OCI-LY1 (cell line): ENCODE results near the gene ALG8.

Source experiments
- H2AFZ ChIP-seq: fragments of 200-600 bp; sonication (generic), shearing (Covaris generic); 2 replicates; pipeline ENCODE4 v1.6.0; 2014; ENCODE audit warnings: antibody characterized with exemption, mild to moderate bottlenecking, low read length
- H3F3A ChIP-seq: fragments of 200-600 bp; sonication (generic), shearing (Covaris generic); 2 replicates; pipeline ENCODE4 v1.6.0; 2014; ENCODE audit warnings: mild to moderate bottlenecking, antibody characterized with exemption, low read length, moderate library complexity; ENCODE audit not compliant: insufficient read depth
- H3K27ac ChIP-seq: fragments of 200-600 bp; sonication (generic); 2 replicates; pipeline ENCODE4 v1.5.1; 2014; ENCODE audit warnings: low read length, mixed run types, mild to moderate bottlenecking, low read depth; ENCODE audit not compliant: poor library complexity, severe bottlenecking
- H3K27me3 ChIP-seq: fragments of 200-600 bp; sonication (generic); 2 replicates; pipeline ENCODE4 v1.6.0; 2014; ENCODE audit warnings: antibody characterized with exemption, mild to moderate bottlenecking, low read length, moderate library complexity; ENCODE audit not compliant: insufficient read depth
- H3K36me3 ChIP-seq: fragments of 200-600 bp; sonication (generic); 2 replicates; pipeline ENCODE4 v1.6.1; 2014; ENCODE audit warnings: mild to moderate bottlenecking, antibody characterized with exemption, low read length, moderate library complexity, mixed read lengths; ENCODE audit not compliant: insufficient read depth
- H3K4me1 ChIP-seq: fragments of 200-600 bp; sonication (generic); 2 replicates; pipeline ENCODE4 v1.5.1; 2014; ENCODE audit warnings: mild to moderate bottlenecking, low read length, moderate library complexity; ENCODE audit not compliant: insufficient read depth, severe bottlenecking
- H3K4me2 ChIP-seq: fragments of 200-600 bp; sonication (generic), shearing (Covaris generic); 2 replicates; pipeline ENCODE4 v1.6.1; 2014; ENCODE audit warnings: low read length
- H3K4me3 ChIP-seq: fragments of 200-600 bp; sonication (generic); 2 replicates; pipeline ENCODE4 v1.5.1; 2014; ENCODE audit warnings: low read length, low read depth, mild to moderate bottlenecking, mixed read lengths; ENCODE audit not compliant: poor library complexity, severe bottlenecking
- H3K79me2 ChIP-seq: fragments of 200-600 bp; shearing (Covaris generic); 2 replicates; pipeline ENCODE4 v1.6.1; 2016; ENCODE audit warnings: mixed run types, low read length, mixed read lengths; ENCODE audit not compliant: insufficient read depth
- H3K9ac ChIP-seq: fragments of 200-600 bp; sonication (generic), shearing (Covaris generic); 2 replicates; pipeline ENCODE4 v1.6.1; 2014; ENCODE audit warnings: mild to moderate bottlenecking, low read length, mixed read lengths
- H3K9me2 ChIP-seq: fragments of 200-600 bp; sonication (generic), shearing (Covaris generic); 2 replicates; pipeline ENCODE4 v1.6.1; 2014; ENCODE audit warnings: low read depth, mild to moderate bottlenecking, low read length, mixed read lengths
- H3K9me3 ChIP-seq: fragments of 200-600 bp; shearing (Covaris generic); 2 replicates; pipeline ENCODE4 v1.6.1; 2014; ENCODE audit warnings: low read length, mixed read lengths
- H4K20me1 ChIP-seq: fragments of 200-600 bp; sonication (generic), shearing (Covaris generic); 2 replicates; pipeline ENCODE4 v1.6.0; 2016; ENCODE audit warnings: mild to moderate bottlenecking, low read length; ENCODE audit not compliant: insufficient read depth
- EZH2 ChIP-seq: fragments of 200-600 bp; sonication (generic), shearing (Covaris generic); IDR thresholded peaks from 2 replicates; pipeline ENCODE4 v1.8.0; 2017; ENCODE audit warnings: borderline replicate concordance, mixed run types, mild to moderate bottlenecking, antibody characterized with exemption, low read length, moderate library complexity, mixed read lengths
- TF ChIP-seq, protein P1 (sequence below): fragments of 200-600 bp; sonication (generic), shearing (Covaris generic); IDR thresholded peaks from 2 replicates; pipeline ENCODE4 v1.5.1; 2017; ENCODE audit warnings: mild to moderate bottlenecking, antibody characterized with exemption, low read length, moderate library complexity, mixed read lengths

ALG8 gene

GRCh38 chr11:78160557-78160956, 21.1 kb upstream of the ALG8 start:
- no peaks in the 10 kb centered on the region for H4K20me1 ChIP-seq
- H3K9me3 ChIP-seq, result no peaks in the 10 kb centered on the region
- H3K4me1 ChIP-seq, result no peaks in the 10 kb centered on the region
- no peak overlapping the region for H3K9ac ChIP-seq
- no peaks in the 10 kb centered on the region for H3K36me3 ChIP-seq
- H2AFZ ChIP-seq, result no peak overlapping the region
- no peaks in the 10 kb centered on the region for H3K79me2 ChIP-seq
- no peak overlapping the region for H3K4me3 ChIP-seq
- H3K4me2 ChIP-seq, result no peak overlapping the region
- no peaks in the 10 kb centered on the region for H3K9me2 ChIP-seq
- no peaks in the 10 kb centered on the region for H3F3A ChIP-seq
- H3K27ac ChIP-seq, result no peak overlapping the region
- TF ChIP-seq EZH2, result no peak
- TF ChIP-seq, protein P1, sequence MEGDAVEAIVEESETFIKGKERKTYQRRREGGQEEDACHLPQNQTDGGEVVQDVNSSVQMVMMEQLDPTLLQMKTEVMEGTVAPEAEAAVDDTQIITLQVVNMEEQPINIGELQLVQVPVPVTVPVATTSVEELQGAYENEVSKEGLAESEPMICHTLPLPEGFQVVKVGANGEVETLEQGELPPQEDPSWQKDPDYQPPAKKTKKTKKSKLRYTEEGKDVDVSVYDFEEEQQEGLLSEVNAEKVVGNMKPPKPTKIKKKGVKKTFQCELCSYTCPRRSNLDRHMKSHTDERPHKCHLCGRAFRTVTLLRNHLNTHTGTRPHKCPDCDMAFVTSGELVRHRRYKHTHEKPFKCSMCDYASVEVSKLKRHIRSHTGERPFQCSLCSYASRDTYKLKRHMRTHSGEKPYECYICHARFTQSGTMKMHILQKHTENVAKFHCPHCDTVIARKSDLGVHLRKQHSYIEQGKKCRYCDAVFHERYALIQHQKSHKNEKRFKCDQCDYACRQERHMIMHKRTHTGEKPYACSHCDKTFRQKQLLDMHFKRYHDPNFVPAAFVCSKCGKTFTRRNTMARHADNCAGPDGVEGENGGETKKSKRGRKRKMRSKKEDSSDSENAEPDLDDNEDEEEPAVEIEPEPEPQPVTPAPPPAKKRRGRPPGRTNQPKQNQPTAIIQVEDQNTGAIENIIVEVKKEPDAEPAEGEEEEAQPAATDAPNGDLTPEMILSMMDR, result no peak
- H3K27me3 ChIP-seq, result no peaks in the 10 kb centered on the region

- H3K4me1 ChIP-seq, result no peaks in the 10 kb centered on the region
- H3K9me2 ChIP-seq, result no peaks in the 10 kb centered on the region
Observed at GRCh38 chr11:78158987-78159652, 19.7 kb upstream of the ALG8 start.

DNA sequence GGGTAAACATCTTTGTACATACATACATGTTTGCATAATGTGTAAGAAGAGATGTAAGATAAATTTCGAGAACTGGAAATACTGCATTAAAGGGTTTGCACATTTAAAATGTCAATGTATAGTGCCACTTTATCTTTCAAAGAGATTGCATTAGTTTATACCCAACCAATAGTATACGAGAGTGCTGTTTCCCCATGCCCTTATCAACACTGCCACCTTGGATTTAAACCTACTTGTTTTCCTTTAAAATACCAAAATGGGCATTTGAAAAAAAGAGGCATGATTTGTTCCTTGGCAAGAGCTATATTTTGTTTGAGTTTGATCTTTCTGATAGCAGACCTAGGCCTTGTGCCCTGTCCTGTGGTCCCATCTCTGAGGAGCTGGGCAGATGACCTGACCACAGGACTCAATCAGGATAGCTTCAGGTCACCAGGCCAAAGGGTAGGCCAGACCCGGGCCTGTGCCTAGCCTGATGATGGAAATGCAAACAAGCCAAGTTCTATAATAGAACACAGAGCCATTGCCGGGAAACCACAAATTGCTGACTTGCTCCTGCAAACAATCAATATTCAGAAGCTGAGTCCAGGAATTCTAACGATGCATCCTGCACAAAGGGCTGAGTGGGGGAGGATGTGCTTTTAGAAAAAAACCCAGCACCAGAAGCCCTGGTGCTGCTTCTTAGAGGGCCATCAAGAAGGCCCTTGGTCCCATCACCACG, 16.9 kb upstream of the ALG8 start:
- no peak overlapping the region for H3K4me3 ChIP-seq
- H4K20me1 ChIP-seq, result no peaks in the 10 kb centered on the region
- no peaks in the 10 kb centered on the region for H3K79me2 ChIP-seq
- no peak overlapping the region for H3K27ac ChIP-seq
- no peaks in the 10 kb centered on the region for H3K27me3 ChIP-seq
- no peaks in the 10 kb centered on the region for H3K36me3 ChIP-seq
- no peaks in the 10 kb centered on the region for H3K9me2 ChIP-seq
- H3K9me3 ChIP-seq, result no peaks in the 10 kb centered on the region
- no peak overlapping the region for H3K9ac ChIP-seq
- no peaks in the 10 kb centered on the region for H3K4me1 ChIP-seq
- no peaks in the 10 kb centered on the region for H3F3A ChIP-seq
- H3K4me2 ChIP-seq, result no peak overlapping the region
- no peak overlapping the region for H2AFZ ChIP-seq
- TF ChIP-seq, protein P1, result no peak
- TF ChIP-seq EZH2, result no peak

More at GRCh38 chr11:78158987-78159652, 19.7 kb upstream of the ALG8 start:
- Histone ChIP-seq H3K9ac (no peak overlapping the region), H3K27me3 (no peaks in the 10 kb centered on the region), H3K36me3 (no peaks in the 10 kb centered on the region), H3K79me2 (no peaks in the 10 kb centered on the region), H4K20me1 (no peaks in the 10 kb centered on the region), H2AFZ (no peak overlapping the region), H3K9me3 (no peaks in the 10 kb centered on the region), H3K4me2 (no peak overlapping the region), H3F3A (no peaks in the 10 kb centered on the region), H3K4me3 (no peak overlapping the region), H3K27ac (no peak overlapping the region)
- TF ChIP-seq, protein P1, result no peak
- no peak for TF ChIP-seq EZH2
